T-helper 2 cell treated with Interferon-gamma antibody and Interleukin-4, amounts not matched to agents 5 μg/mL and 100 μg/mL, for 36 hours (primary cell): ENCODE data around the gene MDN1.
"Not testable (repeated sequence)": the region's sequence is repeated elsewhere in the genome, so short reads cannot be mapped to it uniquely, and the experiment has no call there.

Experiments
- DNase-seq: peaks from one replicate; pipeline ENCODE4 v3.0.0; 2021; ENCODE audit warnings: low spot score
- H3K27ac Mint-ChIP-seq: one replicate; pipeline ENCODE4 v1.8.0; 2021; ENCODE audit warnings: mild to moderate bottlenecking, mixed read lengths
- H3K27me3 Mint-ChIP-seq: one replicate; pipeline ENCODE4 v1.8.0; 2021; ENCODE audit warnings: low read depth, mixed read lengths
- H3K36me3 Mint-ChIP-seq: one replicate; pipeline ENCODE4 v1.8.0; 2021; ENCODE audit warnings: low read depth, mixed read lengths
- H3K4me1 Mint-ChIP-seq: one replicate; pipeline ENCODE4 v1.8.0; 2021; ENCODE audit warnings: low read depth, mixed read lengths
- H3K4me3 Mint-ChIP-seq: one replicate; pipeline ENCODE4 v1.8.0; 2022; ENCODE audit warnings: mild to moderate bottlenecking, moderate library complexity, mixed read lengths
- H3K9me3 Mint-ChIP-seq: one replicate; pipeline ENCODE4 v1.8.0; 2021; ENCODE audit warnings: mixed read lengths

MDN1 gene, protein sequence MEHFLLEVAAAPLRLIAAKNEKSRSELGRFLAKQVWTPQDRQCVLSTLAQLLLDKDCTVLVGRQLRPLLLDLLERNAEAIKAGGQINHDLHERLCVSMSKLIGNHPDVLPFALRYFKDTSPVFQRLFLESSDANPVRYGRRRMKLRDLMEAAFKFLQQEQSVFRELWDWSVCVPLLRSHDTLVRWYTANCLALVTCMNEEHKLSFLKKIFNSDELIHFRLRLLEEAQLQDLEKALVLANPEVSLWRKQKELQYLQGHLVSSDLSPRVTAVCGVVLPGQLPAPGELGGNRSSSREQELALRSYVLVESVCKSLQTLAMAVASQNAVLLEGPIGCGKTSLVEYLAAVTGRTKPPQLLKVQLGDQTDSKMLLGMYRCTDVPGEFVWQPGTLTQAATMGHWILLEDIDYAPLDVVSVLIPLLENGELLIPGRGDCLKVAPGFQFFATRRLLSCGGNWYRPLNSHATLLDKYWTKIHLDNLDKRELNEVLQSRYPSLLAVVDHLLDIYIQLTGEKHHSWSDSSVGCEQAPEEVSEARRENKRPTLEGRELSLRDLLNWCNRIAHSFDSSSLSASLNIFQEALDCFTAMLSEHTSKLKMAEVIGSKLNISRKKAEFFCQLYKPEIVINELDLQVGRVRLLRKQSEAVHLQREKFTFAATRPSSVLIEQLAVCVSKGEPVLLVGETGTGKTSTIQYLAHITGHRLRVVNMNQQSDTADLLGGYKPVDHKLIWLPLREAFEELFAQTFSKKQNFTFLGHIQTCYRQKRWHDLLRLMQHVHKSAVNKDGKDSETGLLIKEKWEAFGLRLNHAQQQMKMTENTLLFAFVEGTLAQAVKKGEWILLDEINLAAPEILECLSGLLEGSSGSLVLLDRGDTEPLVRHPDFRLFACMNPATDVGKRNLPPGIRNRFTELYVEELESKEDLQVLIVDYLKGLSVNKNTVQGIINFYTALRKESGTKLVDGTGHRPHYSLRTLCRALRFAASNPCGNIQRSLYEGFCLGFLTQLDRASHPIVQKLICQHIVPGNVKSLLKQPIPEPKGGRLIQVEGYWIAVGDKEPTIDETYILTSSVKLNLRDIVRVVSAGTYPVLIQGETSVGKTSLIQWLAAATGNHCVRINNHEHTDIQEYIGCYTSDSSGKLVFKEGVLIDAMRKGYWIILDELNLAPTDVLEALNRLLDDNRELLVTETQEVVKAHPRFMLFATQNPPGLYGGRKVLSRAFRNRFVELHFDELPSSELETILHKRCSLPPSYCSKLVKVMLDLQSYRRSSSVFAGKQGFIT (N-terminal part only)

DNA sequence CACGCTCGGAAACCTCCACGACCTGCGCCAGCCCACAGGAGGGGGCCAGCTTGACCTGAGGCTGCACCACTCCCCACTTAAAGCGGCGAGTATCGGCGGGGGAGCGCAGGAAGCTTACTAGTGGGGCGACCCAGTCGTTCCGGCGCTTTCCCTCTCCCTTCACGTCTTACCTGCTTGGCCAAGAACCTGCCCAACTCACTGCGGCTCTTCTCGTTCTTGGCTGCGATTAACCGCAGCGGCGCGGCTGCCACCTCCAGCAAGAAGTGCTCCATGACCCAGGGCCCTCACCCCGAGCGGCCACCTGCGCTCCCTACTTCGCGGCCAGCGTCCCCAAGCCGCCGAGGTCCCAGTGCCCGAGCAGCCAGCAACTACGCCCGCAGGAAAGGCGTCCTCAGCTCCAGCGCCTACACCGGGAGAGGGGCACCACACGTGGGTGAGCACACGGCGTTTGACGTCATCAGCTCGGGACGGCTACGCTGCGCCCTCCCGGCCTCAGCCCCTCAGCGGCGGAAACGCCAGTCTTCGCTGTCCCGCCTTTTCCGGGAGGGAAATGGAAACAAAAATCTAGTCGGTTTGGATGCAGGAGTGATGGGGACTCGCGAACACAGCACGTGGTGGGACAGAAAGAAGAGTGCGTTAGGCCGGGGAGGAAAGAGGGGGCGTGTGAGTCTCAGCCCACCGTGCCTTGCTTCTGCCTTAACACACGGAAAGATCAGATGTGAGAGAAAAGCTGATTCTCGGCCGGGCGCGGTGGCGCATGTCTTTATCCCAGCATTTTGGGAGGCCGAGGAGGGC, at the start of gene MDN1:
Gene MDN1 (minus strand): TSS at position 459 of the 795 bp plus-strand sequence. CDS start 187 bp downstream, at position 272.
- peak; percentile 91 for DNase-seq
- Mint-ChIP-seq H3K4me3 (peak within 1 kb of the TSS; percentile 94), H3K27ac (peak within 1 kb of the TSS; percentile 98), H3K27me3 (no peaks in the 10 kb centered on the region), H3K36me3 (peaks cover 13% of the 10 kb centered on the region), H3K9me3 (no peaks in the 10 kb centered on the region), H3K4me1 (peaks cover 21% of the 10 kb centered on the region)

- Mint-ChIP-seq H3K4me3 (no peak overlapping the region), H3K4me1 (peaks cover 17% of the 10 kb centered on the region), H3K27ac (no peak overlapping the region), H3K9me3 (peaks cover 25% of the 10 kb centered on the region), H3K27me3 (no peaks in the 10 kb centered on the region), H3K36me3 (peaks cover 79% of the 10 kb centered on the region)
- DNase-seq: no peak
These were observed 46.6 kb upstream of the MDN1 start for GRCh38 chr6:89866024-89866678.

DNA sequence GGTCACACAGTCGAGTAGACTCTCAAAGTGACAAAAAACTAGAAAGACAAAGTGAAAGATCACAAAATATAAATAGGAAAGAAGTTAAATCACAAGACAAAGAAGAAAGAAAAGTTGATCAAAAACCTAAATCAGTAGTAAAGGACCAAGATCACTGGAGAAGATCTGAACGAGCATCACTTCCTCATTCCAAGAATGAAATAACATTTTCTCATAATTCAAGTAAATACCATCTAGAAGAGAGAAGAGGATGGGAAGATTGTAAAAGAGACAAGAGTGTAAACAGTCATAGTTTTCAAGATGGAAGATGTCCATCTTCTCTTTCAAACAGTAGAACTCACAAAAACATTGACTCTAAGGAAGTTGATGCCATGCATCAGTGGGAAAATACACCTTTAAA, 43.1 kb upstream of the MDN1 start:
- Mint-ChIP-seq H3K4me1 (peaks cover 25% of the 10 kb centered on the region), H3K4me3 (peak overlapping the region; percentile 46), H3K36me3 (peaks cover 80% of the 10 kb centered on the region), H3K9me3 (peaks cover 28% of the 10 kb centered on the region), H3K27ac (peak overlapping the region; percentile 85), H3K27me3 (no peaks in the 10 kb centered on the region)
- DNase-seq: no peak

- Mint-ChIP-seq H3K9me3 (peaks cover 24% of the 10 kb centered on the region), H3K4me3 (peak overlapping the region; percentile 46), H3K36me3 (peaks cover 75% of the 10 kb centered on the region), H3K27ac (peak overlapping the region; percentile 85), H3K4me1 (peaks cover 25% of the 10 kb centered on the region), H3K27me3 (no peaks in the 10 kb centered on the region)
- no peak for DNase-seq
These were observed 42.7 kb upstream of the MDN1 start for GRCh38 chr6:89862273-89862672.

DNA sequence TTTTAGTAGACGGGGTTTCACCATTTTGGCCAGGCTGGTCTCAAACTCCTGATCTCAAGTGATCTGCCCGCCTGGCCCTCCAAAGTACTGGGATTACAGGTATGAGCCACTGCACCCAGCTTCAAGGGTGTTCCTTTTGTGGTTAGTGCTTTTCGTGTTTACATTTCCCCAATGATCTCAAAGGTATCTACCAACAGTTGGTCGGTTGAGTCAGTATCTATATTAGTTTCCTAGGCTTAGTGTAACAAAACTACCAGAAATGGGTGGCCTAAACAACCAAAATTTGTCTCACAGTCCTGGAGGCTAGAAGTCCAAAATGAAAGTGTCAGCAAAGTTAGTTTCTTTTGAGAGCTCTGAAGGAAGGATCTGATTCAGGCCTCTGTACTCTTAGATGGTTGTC, 40.1 kb upstream of the MDN1 start:
- DNase-seq: peak; percentile 42
- H3K4me1 Mint-ChIP-seq: peaks cover 25% of the 10 kb centered on the region
- H3K27ac Mint-ChIP-seq: peak overlapping the region; percentile 81
- peaks cover 72% of the 10 kb centered on the region for H3K36me3 Mint-ChIP-seq
- no peaks in the 10 kb centered on the region for H3K27me3 Mint-ChIP-seq
- H3K4me3 Mint-ChIP-seq: peak overlapping the region; percentile 57
- H3K9me3 Mint-ChIP-seq: peaks cover 21% of the 10 kb centered on the region

GRCh38 chr6:89858041-89858440, 38.4 kb upstream of the MDN1 start:
- Mint-ChIP-seq H3K36me3 (peaks cover 70% of the 10 kb centered on the region), H3K9me3 (peaks cover 17% of the 10 kb centered on the region), H3K27ac (no peak overlapping the region), H3K27me3 (no peaks in the 10 kb centered on the region), H3K4me1 (peaks cover 23% of the 10 kb centered on the region), H3K4me3 (no peak overlapping the region)
- DNase-seq: no peak

DNA sequence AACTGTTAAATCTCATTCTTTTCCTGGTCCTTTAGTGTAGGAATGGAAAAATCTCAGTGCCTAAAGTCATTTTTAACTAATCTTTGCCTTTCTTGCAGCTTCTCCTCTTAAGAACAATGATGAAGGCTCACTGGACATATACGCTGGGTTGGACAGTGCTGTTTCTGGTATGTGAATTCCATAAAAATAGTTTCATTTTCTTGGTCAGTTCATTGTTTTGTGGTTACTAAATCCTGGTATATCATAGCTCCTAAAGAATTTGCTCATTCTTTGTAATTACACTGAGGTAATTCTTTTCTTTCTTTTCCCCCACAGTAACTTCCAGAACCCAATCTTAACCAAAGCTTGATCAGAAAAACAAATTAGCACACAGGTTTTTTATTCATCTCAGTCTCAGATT, 33.5 kb upstream of the MDN1 start:
- H3K4me1 Mint-ChIP-seq: peaks cover 10% of the 10 kb centered on the region
- no peaks in the 10 kb centered on the region for H3K9me3 Mint-ChIP-seq
- H3K36me3 Mint-ChIP-seq: peaks cover 50% of the 10 kb centered on the region
- H3K4me3 Mint-ChIP-seq: no peak overlapping the region
- H3K27ac Mint-ChIP-seq: no peak overlapping the region
- DNase-seq: no peak
- no peaks in the 10 kb centered on the region for H3K27me3 Mint-ChIP-seq

DNA sequence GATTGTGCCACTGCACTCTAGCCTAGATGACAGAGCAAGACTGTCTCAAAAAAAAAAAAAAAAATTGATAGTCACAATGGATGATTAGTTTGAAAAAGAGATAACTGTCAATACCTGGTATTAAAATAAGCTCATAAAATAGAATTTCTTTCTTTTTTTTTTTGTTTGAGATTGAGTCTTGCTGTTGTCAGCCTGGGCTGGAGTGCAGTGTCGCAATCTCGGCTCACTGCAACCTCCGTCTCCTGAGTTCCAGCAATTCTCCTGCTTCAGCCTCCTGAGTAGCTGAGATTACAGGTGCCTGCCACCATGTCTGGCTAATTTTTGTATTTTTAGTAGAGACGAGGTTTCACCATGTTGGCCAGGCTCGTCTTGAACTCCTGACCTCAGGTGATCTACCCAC, 27.9 kb upstream of the MDN1 start:
- not testable (repeated sequence) for DNase-seq, H3K27ac Mint-ChIP-seq, H3K27me3 Mint-ChIP-seq, H3K9me3 Mint-ChIP-seq, H3K4me3 Mint-ChIP-seq
- Mint-ChIP-seq H3K4me1 (peaks cover 18% of the 10 kb centered on the region), H3K36me3 (peaks cover 24% of the 10 kb centered on the region)

DNA sequence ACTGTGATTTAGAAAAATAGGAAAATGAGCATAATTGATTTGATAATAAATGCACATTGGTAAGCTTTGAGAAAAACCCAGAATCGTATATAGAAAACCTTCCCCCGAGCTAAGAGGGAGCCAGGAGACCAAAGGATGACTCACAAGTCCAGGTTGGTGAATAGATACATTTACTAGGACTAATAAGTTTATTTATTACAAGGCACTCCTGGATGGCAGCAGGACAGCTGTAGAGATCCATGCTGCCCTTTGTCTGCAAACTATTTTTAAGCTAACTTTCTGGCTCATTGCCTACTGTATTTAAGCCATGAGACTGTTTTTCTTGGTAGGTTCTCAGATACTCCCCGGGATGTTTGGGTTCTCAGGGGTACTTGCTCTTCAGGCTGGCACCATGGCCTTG, 23.5 kb upstream of the MDN1 start:
- Mint-ChIP-seq H3K4me3 (no peak overlapping the region), H3K27ac (no peak overlapping the region), H3K9me3 (no peaks in the 10 kb centered on the region), H3K27me3 (no peaks in the 10 kb centered on the region), H3K4me1 (peaks cover 21% of the 10 kb centered on the region), H3K36me3 (peaks cover 22% of the 10 kb centered on the region)
- no peak for DNase-seq

- H3K4me3 Mint-ChIP-seq: no peak overlapping the region
- H3K36me3 Mint-ChIP-seq: peaks cover 24% of the 10 kb centered on the region
- no peak for DNase-seq
- H3K27ac Mint-ChIP-seq: no peak overlapping the region
- H3K27me3 Mint-ChIP-seq: no peaks in the 10 kb centered on the region
- H3K9me3 Mint-ChIP-seq: no peaks in the 10 kb centered on the region
- H3K4me1 Mint-ChIP-seq: peaks cover 21% of the 10 kb centered on the region
These were observed 22.6 kb upstream of the MDN1 start for GRCh38 chr6:89842228-89842627.

- Mint-ChIP-seq H3K9me3 (no peaks in the 10 kb centered on the region), H3K4me1 (peaks cover 31% of the 10 kb centered on the region), H3K4me3 (no peak overlapping the region), H3K36me3 (peaks cover 38% of the 10 kb centered on the region), H3K27me3 (no peaks in the 10 kb centered on the region), H3K27ac (peak overlapping the region; percentile 20)
- no peak for DNase-seq
These were observed 20.9 kb upstream of the MDN1 start for GRCh38 chr6:89840538-89840937.

- Mint-ChIP-seq H3K27ac (peak overlapping the region; percentile 44), H3K9me3 (no peaks in the 10 kb centered on the region), H3K4me3 (peak overlapping the region; percentile 57), H3K27me3 (no peaks in the 10 kb centered on the region), H3K36me3 (peaks cover 55% of the 10 kb centered on the region), H3K4me1 (peaks cover 40% of the 10 kb centered on the region)
- DNase-seq: no peak
These were observed 17.1 kb upstream of the MDN1 start for GRCh38 chr6:89836639-89837222.
